Muscle of leg (tissue), 11 donors: ENCODE data around the gene ARFGAP1. TPM values are rescaled to one million over a fixed set of nuclear protein-coding genes. Genes with fewer than 3 reads are reported as not detected.
A peak's percentile ranks its signal among the peaks of the same experiment; 100 is the strongest.

ENCODE experiments used
- DNase-seq: peaks from one replicate; pipeline ENCODE4 v3.0.0; 2013
- H3K27ac ChIP-seq: one replicate; pipeline ENCODE4 v1.5.1; 2013; ENCODE audit warnings: mild to moderate bottlenecking, low read length, control low read depth
- H3K27me3 ChIP-seq: one replicate; pipeline ENCODE4 v1.6.1; 2013; ENCODE audit warnings: low read length; ENCODE audit not compliant: control insufficient read depth, insufficient read depth
- H3K36me3 ChIP-seq: one replicate; pipeline ENCODE4 v1.6.1; 2013; ENCODE audit warnings: low read length; ENCODE audit not compliant: control insufficient read depth, insufficient read depth
- H3K4me1 ChIP-seq: one replicate; pipeline ENCODE4 v1.6.1; 2013; ENCODE audit warnings: low read length; ENCODE audit not compliant: control insufficient read depth, insufficient read depth
- H3K4me3 ChIP-seq: one replicate; pipeline ENCODE4 v1.5.1; 2013; ENCODE audit warnings: low read length, control low read depth
- H3K9me3 ChIP-seq: replicated peaks from 2 replicates; pipeline ENCODE4 v1.6.1; 2013; ENCODE audit warnings: low read depth, low read length; ENCODE audit not compliant: control insufficient read depth
- WGBS: methylation state at CpG from one replicate; pipeline ENCODE4 v1.1.5; 2013; ENCODE audit warnings: missing lambda C conversion rate; ENCODE audit not compliant: insufficient coverage; 5-methylcytosine and 5-hydroxymethylcytosine counted together
- polyA plus RNA-seq, 8 donors: library from polyadenylated mRNA; unstranded; fragments of 120-200 nt; gene quantifications; one replicate each; pipeline versions ENCODE4 v1.2.1 to v1.2.3, GENCODE V29; 2013; ENCODE audit warnings: inconsistent platforms in 1 of 8, low replicate concordance in 1 of 8; ENCODE audit not compliant: insufficient read length in 8 of 8, insufficient read depth in 1 of 8
- total RNA-seq: library from RNA; stranded (reverse); fragments of 120-200 nt; gene quantifications from one replicate; pipeline ENCODE4 v1.2.4, GENCODE V29; 2013

The ARFGAP1 gene
- total and polyA plus RNA-seq, 9 donors: 62.6 to 103 (median 86.9) TPM

DNA sequence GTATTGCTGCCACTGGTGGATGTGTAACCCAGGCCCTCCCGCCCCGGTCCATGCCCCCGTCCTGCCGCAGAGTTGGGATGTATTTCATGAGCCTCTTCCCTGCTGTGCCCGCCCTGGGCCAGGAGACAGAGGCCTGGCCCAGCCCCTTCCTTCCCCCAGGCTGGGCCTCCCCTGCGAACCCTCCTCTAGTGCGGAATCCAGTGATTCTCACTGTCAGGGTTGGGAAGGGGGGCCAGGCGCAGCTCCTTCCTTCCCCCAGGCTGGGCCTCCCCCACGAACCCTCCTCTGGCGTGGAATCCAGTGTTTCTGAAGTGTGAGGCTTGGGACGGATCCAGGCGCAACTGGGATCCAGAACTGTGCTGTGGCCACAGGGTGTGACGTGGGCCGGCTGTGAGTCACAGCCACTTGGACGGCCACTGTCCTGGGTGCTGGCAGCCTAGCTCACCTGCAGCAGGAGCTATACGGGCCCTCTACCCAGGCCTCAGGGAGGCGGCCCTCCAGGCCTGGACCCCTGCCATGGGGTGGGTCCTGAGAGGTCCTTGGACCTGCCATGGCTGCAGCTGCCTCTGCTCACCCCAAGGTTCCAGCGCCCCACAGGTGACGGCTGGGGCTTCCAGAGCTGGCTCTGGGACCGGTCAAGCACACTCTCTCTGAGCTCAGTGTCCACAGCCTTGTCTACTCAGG, 48.7 kb downstream of the ARFGAP1 start:
- DNase-seq: peak; percentile 86
- Histone ChIP-seq H3K4me3 (no peak overlapping the region), H3K4me1 (peaks cover 24% of the 10 kb centered on the region), H3K36me3 (no peaks in the 10 kb centered on the region), H3K27ac (no peak overlapping the region), H3K27me3 (no peaks in the 10 kb centered on the region), H3K9me3 (no peaks in the 10 kb centered on the region)
- 25% methylated on average over 16 of the region's 20 CpGs for WGBS

DNA sequence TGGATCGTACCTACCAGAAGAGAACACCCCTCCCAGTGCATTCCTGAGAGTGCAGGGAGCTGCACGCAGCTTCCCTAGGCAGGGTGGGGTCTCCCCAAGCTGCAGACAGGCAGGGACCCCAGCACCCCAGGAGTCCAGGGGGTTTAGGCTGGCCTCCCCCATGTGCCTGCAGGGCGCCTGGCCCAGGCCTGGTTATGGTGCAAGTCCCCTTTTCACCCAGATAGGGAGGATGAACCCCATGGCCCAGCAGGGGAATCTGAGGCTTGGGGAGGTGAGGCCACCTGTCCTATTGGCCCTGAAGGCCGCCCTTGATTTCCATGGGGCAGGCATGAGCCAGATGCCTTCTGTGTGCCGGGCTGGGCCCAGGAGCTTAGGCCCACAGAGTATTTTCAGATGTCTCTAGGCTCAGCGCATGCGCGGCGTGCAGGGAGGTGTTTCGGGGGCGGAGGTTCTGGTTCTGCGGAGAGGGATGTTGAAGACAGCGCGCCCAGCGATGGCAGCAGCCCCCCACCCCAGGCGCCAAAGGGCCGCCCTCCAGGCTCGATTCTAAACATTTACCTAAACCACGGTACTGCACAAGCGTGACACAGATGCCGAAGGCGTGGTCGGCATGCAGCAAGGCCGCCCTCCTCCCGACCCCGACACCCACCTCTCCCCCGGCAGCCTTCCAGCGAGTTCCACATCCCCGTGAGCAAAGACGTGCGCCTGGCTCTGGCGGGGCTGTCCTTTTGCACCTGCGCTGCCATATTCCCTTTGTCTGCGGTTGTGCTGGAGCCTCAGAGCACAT, 49.7 kb downstream of the ARFGAP1 start:
- DNase-seq: no peak
- peaks cover 32% of the 10 kb centered on the region for H3K4me1 ChIP-seq

GRCh38 chr20:63322933-63323273, 50.3 kb downstream of the ARFGAP1 start:
- Histone ChIP-seq H3K9me3 (no peaks in the 10 kb centered on the region), H3K36me3 (no peaks in the 10 kb centered on the region), H3K27me3 (no peaks in the 10 kb centered on the region), H3K4me1 (peaks cover 32% of the 10 kb centered on the region), H3K27ac (peak overlapping the region; percentile 42), H3K4me3 (no peak overlapping the region)
- no peak for DNase-seq
- 7% methylated on average over 11 of the region's 15 CpGs for WGBS

More for the DNA sequence above, 49.7 kb downstream of the ARFGAP1 start:
- Histone ChIP-seq H3K27me3 (no peaks in the 10 kb centered on the region), H3K36me3 (no peaks in the 10 kb centered on the region), H3K9me3 (no peaks in the 10 kb centered on the region), H3K27ac (peak overlapping the region; percentile 42), H3K4me3 (no peak overlapping the region)
- WGBS: 50% methylated on average over 31 of the region's 34 CpGs

DNA sequence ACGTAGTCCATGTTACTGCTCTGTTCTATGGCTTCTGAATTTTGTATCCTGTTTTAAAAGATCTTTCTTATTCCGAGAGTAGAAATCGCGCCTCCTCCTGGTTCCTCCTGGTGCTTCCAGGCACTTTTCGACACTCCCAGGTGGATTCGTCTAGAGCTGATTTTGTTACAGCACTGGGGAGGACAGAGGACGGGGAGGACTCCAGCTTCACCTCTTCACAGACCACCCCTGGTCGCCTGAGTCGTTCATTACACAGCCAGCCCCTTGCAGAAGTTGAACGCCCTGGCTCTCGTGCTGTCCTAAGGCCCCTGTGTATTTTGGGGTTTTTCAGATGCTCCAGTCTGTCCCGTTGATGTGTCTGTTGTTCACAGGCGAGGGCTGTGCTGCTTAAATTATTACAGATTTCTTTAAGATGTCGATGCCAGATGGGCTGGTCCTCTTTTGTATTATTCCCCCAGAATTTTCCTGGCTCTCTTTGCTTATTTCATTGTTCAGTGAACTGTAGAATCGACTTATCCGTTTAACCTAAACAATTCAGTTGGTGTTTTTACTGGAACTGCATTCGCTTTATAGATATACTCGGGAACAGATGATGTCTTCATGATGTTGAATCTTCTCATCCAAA, 50.9 kb downstream of the ARFGAP1 start:
- no peaks in the 10 kb centered on the region for H3K27me3 ChIP-seq
- WGBS: 40% methylated on average over 3 of the region's 18 CpGs
- no peaks in the 10 kb centered on the region for H3K9me3 ChIP-seq
- H3K27ac ChIP-seq: no peak overlapping the region
- H3K4me3 ChIP-seq: no peak overlapping the region
- no peaks in the 10 kb centered on the region for H3K36me3 ChIP-seq
- peaks cover 32% of the 10 kb centered on the region for H3K4me1 ChIP-seq
- DNase-seq: peak; percentile 85

- H3K27ac ChIP-seq: no peak overlapping the region
- no peaks in the 10 kb centered on the region for H3K9me3 ChIP-seq
- DNase-seq: no peak
- no peaks in the 10 kb centered on the region for H3K36me3 ChIP-seq
- H3K27me3 ChIP-seq: no peaks in the 10 kb centered on the region
- H3K4me1 ChIP-seq: peaks cover 34% of the 10 kb centered on the region
- 72% methylated on average over 5 of the region's 10 CpGs for whole genome bisulfite sequencing
- H3K4me3 ChIP-seq: no peak overlapping the region
These were observed 52.4 kb downstream of the ARFGAP1 start for GRCh38 chr20:63325021-63325471.

GRCh38 chr20:63325554-63326313, 53.1 kb downstream of the ARFGAP1 start:
- Histone ChIP-seq H3K27me3 (no peaks in the 10 kb centered on the region), H3K4me3 (no peak overlapping the region), H3K27ac (no peak overlapping the region), H3K4me1 (peaks cover 34% of the 10 kb centered on the region), H3K9me3 (no peaks in the 10 kb centered on the region), H3K36me3 (no peaks in the 10 kb centered on the region)
- DNase-seq: no peak
- 88% methylated on average over 7 of the region's 8 CpGs for WGBS

DNA sequence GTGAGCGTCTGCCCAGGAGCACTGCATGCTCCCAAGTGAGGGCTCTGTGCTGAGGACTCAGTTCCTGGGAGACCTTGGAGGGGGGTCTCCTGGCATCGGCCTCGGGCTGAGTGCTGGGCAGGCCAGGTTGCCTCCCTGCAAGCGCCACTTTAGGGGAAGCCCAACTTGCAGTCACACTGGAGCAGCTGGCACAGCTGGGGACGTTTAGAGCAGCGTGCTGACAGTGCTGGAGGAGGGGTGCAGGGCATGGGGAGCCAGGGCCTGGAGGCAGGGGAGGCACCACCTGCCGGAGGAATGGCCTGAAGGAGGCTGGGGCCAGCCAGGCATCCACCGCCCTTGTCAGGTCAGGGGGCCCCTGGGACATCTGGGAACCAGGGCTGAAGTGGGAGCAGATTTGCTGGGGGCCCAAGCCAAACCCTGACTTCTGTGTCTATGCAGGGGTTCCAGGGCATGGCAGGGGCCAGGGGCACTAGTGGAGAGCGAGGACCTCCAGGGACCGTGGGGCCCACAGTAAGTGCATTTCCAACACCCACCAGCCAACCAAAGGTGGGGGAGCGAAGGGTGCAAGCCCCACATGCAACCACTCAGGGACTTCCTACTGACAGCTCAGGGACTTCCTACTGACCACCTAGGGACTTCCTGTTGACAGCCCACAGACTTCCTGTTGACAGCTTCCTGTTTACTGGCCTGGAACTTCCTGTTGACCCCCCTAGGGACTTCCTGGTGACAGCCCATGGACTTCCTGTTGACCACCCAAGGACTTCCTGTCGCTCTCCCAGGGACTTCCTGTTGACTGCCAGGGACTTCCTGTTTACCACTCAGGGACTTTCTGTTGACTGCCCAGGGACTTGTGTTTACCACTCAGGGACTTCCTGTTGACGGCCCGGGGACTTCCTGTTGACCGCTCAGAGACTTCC, 54.0 kb downstream of the ARFGAP1 start:
- Histone ChIP-seq H3K27me3 (no peaks in the 10 kb centered on the region), H3K4me3 (no peak overlapping the region), H3K4me1 (peaks cover 31% of the 10 kb centered on the region), H3K9me3 (peaks cover under 1% of the 10 kb centered on the region), H3K36me3 (no peaks in the 10 kb centered on the region), H3K27ac (no peak overlapping the region)
- 75% methylated on average over 13 of the region's 15 CpGs for WGBS
- DNase-seq: no peak

DNA sequence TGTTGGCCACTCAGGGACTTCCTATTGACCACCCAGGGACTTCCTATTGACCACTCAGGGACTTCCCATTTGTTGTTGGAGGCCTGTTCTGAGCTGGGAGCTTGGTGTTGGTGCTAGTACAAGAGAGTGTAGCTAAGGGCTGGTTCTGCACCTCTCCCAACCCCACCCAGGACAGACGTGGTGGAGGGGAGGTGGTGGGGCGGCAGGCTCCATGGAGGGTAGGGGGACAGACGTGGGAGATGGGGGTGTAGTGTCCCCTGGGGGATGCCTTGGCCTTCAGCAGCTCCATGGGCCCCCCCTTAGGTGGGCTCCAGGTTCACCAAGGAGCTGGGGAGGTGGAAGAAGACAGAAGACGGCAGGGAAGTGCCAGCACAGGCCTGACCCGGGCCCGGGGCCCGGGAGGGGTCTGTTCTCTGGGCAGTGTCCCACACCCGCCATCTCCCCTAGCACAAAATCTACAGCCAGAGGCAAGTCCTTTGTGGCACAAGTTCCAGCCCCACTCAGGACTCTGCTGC, 54.7 kb downstream of the ARFGAP1 start:
- no peak overlapping the region for H3K4me3 ChIP-seq
- H3K27me3 ChIP-seq: peaks cover 2% of the 10 kb centered on the region
- peaks cover 30% of the 10 kb centered on the region for H3K4me1 ChIP-seq
- no peaks in the 10 kb centered on the region for H3K36me3 ChIP-seq
- WGBS: 86% methylated on average over 5 of the region's 8 CpGs
- no peak for DNase-seq
- H3K27ac ChIP-seq: no peak overlapping the region
- H3K9me3 ChIP-seq: peaks cover 7% of the 10 kb centered on the region

DNA sequence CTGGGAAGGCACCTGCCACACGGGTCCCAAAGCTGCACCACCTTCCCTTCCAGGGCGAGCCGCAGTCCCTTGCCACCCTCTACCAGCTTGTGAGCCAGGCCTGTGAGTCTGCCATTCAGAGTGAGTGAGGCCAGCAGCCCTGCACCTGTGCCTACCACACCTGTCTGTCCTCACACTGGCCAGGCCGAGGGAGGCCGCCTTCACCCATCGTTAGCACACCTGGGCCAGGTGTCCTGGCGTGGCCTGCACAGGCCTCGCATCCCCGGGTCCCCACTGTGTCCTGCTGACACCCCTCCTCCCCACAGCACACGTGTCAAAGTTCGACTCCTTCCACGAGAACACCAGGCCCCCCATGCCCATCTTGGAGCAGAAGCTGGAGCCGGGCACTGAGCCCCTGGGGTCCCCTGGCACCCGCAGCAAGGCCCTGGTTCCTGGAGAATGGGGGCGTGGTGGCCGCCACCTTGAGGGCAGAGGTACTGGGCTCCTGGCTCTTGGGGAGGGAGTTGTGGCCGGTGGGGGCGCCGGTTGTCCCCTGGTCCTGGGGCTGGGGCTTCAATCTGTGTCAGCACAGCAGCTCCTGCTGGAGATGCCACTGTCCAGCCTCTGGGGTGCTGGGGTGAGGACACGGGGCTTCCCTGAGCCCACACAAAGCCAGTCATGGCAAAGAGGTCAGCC, 55.5 kb downstream of the ARFGAP1 start:
- peaks cover 3% of the 10 kb centered on the region for H3K27me3 ChIP-seq
- no peak overlapping the region for H3K27ac ChIP-seq
- DNase-seq: no peak
- peaks cover 25% of the 10 kb centered on the region for H3K4me1 ChIP-seq
- H3K4me3 ChIP-seq: no peak overlapping the region
- H3K9me3 ChIP-seq: peaks cover 8% of the 10 kb centered on the region
- no peaks in the 10 kb centered on the region for H3K36me3 ChIP-seq
- 80% methylated on average over 19 of the region's 20 CpGs for WGBS
